Raji (cell line): ENCODE measurements around the gene TTR.

ENCODE experiments used
- POLR2A ChIP-seq: IDR thresholded peaks from 2 replicates; pipeline ENCODE4 v1.6.1; 2011; ENCODE audit warnings: low read depth, low read length, control low read depth; ENCODE audit not compliant: insufficient read depth

TTR gene

GRCh38 chr18:31596081-31596872 is 4.6 kb downstream of the TTR start:
- no peak for TF ChIP-seq POLR2A

GRCh38 chr18:31598021-31598805 is 6.5 kb downstream of the TTR start:
- TF ChIP-seq POLR2A, result no peak

- no peak for TF ChIP-seq POLR2A
Measured at GRCh38 chr18:31603315-31603714, 11.6 kb downstream of the TTR start.

GRCh38 chr18:31606265-31606664 is 14.6 kb downstream of the TTR start:
- TF ChIP-seq POLR2A, result no peak

- TF ChIP-seq POLR2A, result no peak
Measured at GRCh38 chr18:31607384-31607783, 15.7 kb downstream of the TTR start.

- no peak for TF ChIP-seq POLR2A
Measured at GRCh38 chr18:31609886-31610285, 18.2 kb downstream of the TTR start.

GRCh38 chr18:31610286-31611205 is 18.9 kb downstream of the TTR start:
- no peak for TF ChIP-seq POLR2A

- TF ChIP-seq POLR2A, result no peak
Measured at GRCh38 chr18:31611511-31611910, 19.8 kb downstream of the TTR start.

- no peak for TF ChIP-seq POLR2A
Measured at GRCh38 chr18:31612124-31612523, 20.4 kb downstream of the TTR start.

- TF ChIP-seq POLR2A, result no peak
Measured at GRCh38 chr18:31614044-31614443, 22.4 kb downstream of the TTR start.

- TF ChIP-seq POLR2A, result no peak
Measured at GRCh38 chr18:31616586-31616985, 24.9 kb downstream of the TTR start.

- TF ChIP-seq POLR2A, result no peak
Measured at GRCh38 chr18:31617031-31617717, 25.5 kb downstream of the TTR start.

GRCh38 chr18:31618801-31619200 is 27.1 kb downstream of the TTR start:
- TF ChIP-seq POLR2A, result no peak

GRCh38 chr18:31619291-31619690 is 27.6 kb downstream of the TTR start:
- TF ChIP-seq POLR2A, result no peak

- TF ChIP-seq POLR2A, result no peak
Measured at GRCh38 chr18:31624892-31625640, 33.4 kb downstream of the TTR start.

GRCh38 chr18:31626409-31626808 is 34.7 kb downstream of the TTR start:
- TF ChIP-seq POLR2A, result no peak
